Vagina (tissue), 2 donors: Measurements from ENCODE around the gene CNOT2. TPM values are rescaled to one million over a fixed set of nuclear protein-coding genes. Genes with fewer than 3 reads are reported as not detected.
A peak's percentile ranks its signal among the peaks of the same experiment; 100 is the strongest.

ENCODE experiments used
- DNase-seq, 2 donors: peaks; one replicate each; pipeline ENCODE4 v3.0.0-alpha.2; 2017; ENCODE audit errors: extremely low spot score in 2 of 2
- H3K27ac ChIP-seq: fragments of 200-600 bp; sonication (generic); one replicate; pipeline ENCODE4 v1.5.1; 2019
- H3K27me3 ChIP-seq: fragments of 200-600 bp; sonication (generic); one replicate; pipeline ENCODE4 v1.5.1; 2019
- H3K36me3 ChIP-seq, 2 donors: fragments of 200-600 bp; sonication (generic); one replicate each; pipeline ENCODE4 v1.5.1; 2017 to 2019
- H3K4me1 ChIP-seq: fragments of 200-600 bp; sonication (generic); one replicate; pipeline ENCODE4 v1.5.1; 2019
- H3K4me3 ChIP-seq, 2 donors: fragments of 200-600 bp; sonication (generic); 1 replicate in 1 of 2; 2 replicates in 1 of 2; pipeline ENCODE4 v1.5.1; 2016 to 2019
- H3K9me3 ChIP-seq: fragments of 200-600 bp; sonication (generic); one replicate; pipeline ENCODE4 v1.5.1; 2019
- POLR2A ChIP-seq, 2 donors: fragments of 450-650 bp; IDR thresholded peaks; one replicate each; pipeline ENCODE4 v1.6.1; 2017; ENCODE audit warnings: antibody characterized with exemption in 2 of 2, mild to moderate bottlenecking in 2 of 2, moderate library complexity in 2 of 2
- POLR2AphosphoS5 ChIP-seq, 2 donors: sonication (generic); formaldehyde crosslinking; IDR thresholded peaks; one replicate each; pipeline ENCODE4 v1.9.0; 2017; ENCODE audit warnings: antibody characterized with exemption in 2 of 2, mild to moderate bottlenecking in 2 of 2, low read depth in 1 of 2; ENCODE audit not compliant: insufficient read depth in 1 of 2
- intact Hi-C: fragments of 100-400 bp; cut with DNase I; formaldehyde crosslinking; loops from one replicate; pipeline ENCODE4 v1.15.1; 2023
- total RNA-seq: library from RNA; depleted of rRNA; stranded (reverse); fragments of >200 nt; gene quantifications from one replicate; pipeline ENCODE4 v1.2.3, GENCODE V29; 2016
- TF ChIP-seq, protein P1 (sequence below), 3 experiments: fragments of 450-650 bp in 2 of 3; fragments of 200-600 bp in 1 of 3; sonication (generic) in 1 of 3; IDR thresholded peaks; one replicate each; pipeline ENCODE4 v1.5.1; 2017 to 2019; ENCODE audit warnings: antibody characterized with exemption in 3 of 3, mild to moderate bottlenecking in 2 of 3, moderate library complexity in 2 of 3

Gene CNOT2, protein sequence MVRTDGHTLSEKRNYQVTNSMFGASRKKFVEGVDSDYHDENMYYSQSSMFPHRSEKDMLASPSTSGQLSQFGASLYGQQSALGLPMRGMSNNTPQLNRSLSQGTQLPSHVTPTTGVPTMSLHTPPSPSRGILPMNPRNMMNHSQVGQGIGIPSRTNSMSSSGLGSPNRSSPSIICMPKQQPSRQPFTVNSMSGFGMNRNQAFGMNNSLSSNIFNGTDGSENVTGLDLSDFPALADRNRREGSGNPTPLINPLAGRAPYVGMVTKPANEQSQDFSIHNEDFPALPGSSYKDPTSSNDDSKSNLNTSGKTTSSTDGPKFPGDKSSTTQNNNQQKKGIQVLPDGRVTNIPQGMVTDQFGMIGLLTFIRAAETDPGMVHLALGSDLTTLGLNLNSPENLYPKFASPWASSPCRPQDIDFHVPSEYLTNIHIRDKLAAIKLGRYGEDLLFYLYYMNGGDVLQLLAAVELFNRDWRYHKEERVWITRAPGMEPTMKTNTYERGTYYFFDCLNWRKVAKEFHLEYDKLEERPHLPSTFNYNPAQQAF
- total RNA-seq: 176 TPM

DNA sequence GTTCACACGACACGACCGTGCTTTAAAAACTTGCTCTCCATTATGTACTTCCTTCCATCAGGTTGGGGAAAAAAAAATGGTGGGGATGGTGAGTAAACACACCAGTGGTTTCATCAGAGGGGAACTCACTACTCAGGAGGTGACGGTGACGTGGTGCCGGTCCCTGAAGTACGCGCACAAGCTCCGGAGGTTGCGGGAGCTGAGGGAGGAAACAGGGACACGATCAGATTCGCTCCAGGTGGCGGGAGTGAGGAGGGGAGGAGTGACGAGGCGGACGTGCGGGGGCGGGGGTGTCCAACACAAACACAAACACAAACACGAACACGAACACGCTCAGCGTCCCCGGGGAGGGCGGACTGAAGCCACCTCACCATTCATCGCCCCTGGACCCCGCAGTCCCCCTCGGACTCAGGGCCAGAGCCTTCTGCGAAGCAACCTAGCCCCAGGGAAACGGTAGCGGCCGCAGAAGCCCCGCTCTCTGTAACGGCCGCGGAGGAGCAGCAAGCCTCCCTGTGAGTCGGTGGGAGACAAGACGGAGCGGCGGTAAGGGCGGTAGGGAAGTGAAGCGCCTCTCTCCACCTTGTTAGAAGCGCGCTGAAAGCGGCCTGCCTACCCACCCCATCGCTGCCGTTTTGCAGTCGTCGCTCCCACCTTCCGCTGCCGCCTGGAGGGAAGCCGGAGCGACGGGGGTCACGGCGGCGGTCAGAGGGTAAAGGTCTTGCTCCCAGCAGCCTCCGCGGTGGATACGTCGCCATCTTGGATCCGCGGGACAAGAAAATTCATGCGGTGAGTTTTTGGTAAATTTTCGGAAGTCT is at the start of gene CNOT2:
CNOT2 (plus strand) TSS at position 739 of the 815 bp plus-strand sequence. CDS start 34,794 bp downstream, outside the sequence.
- H3K4me1 ChIP-seq: peaks cover 56% of the 10 kb centered on the region
- H3K9me3 ChIP-seq: no peaks in the 10 kb centered on the region
- no peaks in the 10 kb centered on the region for H3K27me3 ChIP-seq
- H3K4me3 ChIP-seq: peak within 1 kb of the TSS; percentile 97
- intact Hi-C loops: no loop called here
- peak within 1 kb of the TSS; percentile 99 for H3K27ac ChIP-seq
- peak; percentile 22 to 81 for TF ChIP-seq POLR2AphosphoS5 (IDR thresholded peaks at IDR 0.05; ENCODE audit: insufficient read depth in 1 of 2, low read depth in 1 of 2)
- peak in 1 of 2 donors; percentile 18 for TF ChIP-seq POLR2A (IDR thresholded peaks at IDR 0.05)
- TF ChIP-seq, protein P1, sequence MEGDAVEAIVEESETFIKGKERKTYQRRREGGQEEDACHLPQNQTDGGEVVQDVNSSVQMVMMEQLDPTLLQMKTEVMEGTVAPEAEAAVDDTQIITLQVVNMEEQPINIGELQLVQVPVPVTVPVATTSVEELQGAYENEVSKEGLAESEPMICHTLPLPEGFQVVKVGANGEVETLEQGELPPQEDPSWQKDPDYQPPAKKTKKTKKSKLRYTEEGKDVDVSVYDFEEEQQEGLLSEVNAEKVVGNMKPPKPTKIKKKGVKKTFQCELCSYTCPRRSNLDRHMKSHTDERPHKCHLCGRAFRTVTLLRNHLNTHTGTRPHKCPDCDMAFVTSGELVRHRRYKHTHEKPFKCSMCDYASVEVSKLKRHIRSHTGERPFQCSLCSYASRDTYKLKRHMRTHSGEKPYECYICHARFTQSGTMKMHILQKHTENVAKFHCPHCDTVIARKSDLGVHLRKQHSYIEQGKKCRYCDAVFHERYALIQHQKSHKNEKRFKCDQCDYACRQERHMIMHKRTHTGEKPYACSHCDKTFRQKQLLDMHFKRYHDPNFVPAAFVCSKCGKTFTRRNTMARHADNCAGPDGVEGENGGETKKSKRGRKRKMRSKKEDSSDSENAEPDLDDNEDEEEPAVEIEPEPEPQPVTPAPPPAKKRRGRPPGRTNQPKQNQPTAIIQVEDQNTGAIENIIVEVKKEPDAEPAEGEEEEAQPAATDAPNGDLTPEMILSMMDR (IDR thresholded peaks at IDR 0.05): no peak
- peaks cover 0 to 18% of the 10 kb centered on the region in 2 donors for H3K36me3 ChIP-seq
- peak in 1 of 2 donors; percentile 91 for DNase-seq

DNA sequence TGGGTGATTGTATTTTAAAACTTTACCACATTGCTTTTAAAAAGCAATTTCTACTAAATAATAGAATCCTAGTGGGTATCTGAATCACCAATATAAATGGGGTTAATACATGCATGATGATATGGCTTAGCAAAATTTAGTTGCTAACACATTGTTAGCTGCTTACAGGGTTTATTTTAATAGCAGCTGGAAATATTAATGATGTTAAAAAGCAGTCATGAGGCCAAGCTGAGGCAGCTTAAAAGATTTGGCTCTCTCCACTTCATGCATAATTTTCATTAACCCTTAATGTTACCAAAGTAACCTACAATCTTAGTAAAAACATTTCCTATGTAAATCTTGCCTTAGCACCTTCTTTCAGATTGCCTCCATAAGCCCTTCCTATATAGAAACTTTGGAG is 49.2 kb upstream of the CNOT2 start:
- Histone ChIP-seq H3K9me3 (no peaks in the 10 kb centered on the region), H3K4me3 (no peak overlapping the region), H3K4me1 (no peaks in the 10 kb centered on the region), H3K27ac (no peak overlapping the region), H3K36me3 (no peaks in the 10 kb centered on the region), H3K27me3 (no peaks in the 10 kb centered on the region)
- TF ChIP-seq POLR2AphosphoS5 (IDR thresholded peaks at IDR 0.05; ENCODE audit: insufficient read depth in 1 of 2, low read depth in 1 of 2) (no peak), POLR2A (IDR thresholded peaks at IDR 0.05) (no peak)
- TF ChIP-seq, protein P1 (IDR thresholded peaks at IDR 0.05): no peak
- intact Hi-C loops: no loop called here
- no peak for DNase-seq

DNA sequence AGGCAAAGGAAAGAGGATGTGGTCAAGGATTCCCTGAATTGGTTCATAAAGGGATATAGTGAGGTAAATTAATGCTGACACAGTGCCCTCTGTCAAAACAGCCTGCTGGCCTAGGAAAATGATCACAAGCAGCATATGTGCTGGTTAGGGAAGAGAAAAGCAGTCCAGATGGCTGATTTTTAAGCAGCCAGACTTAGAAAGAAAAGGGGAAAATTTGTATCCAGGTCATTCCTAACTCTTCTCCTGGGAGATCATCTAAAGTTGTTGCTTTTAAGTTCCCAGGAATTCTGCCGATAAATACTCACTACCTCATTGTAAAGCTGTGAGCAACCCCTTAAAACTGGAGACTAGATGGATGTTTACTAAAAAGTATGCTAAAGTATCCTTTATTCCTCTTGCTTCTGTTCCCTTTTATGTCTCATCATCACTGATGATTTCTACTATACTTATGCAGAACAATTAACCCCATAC is 46.4 kb upstream of the CNOT2 start:
- intact Hi-C loops: no loop called here
- peak overlapping the region; percentile 47 for H3K27ac ChIP-seq
- no peaks in the 10 kb centered on the region for H3K9me3 ChIP-seq
- no peaks in the 10 kb centered on the region for H3K4me1 ChIP-seq
- no peaks in the 10 kb centered on the region for H3K36me3 ChIP-seq
- H3K4me3 ChIP-seq: no peak overlapping the region
- DNase-seq: no peak
- H3K27me3 ChIP-seq: no peaks in the 10 kb centered on the region
- TF ChIP-seq, protein P1 (IDR thresholded peaks at IDR 0.05): no peak
- TF ChIP-seq POLR2AphosphoS5 (IDR thresholded peaks at IDR 0.05; ENCODE audit: insufficient read depth in 1 of 2, low read depth in 1 of 2): no peak
- TF ChIP-seq POLR2A (IDR thresholded peaks at IDR 0.05): no peak

DNA sequence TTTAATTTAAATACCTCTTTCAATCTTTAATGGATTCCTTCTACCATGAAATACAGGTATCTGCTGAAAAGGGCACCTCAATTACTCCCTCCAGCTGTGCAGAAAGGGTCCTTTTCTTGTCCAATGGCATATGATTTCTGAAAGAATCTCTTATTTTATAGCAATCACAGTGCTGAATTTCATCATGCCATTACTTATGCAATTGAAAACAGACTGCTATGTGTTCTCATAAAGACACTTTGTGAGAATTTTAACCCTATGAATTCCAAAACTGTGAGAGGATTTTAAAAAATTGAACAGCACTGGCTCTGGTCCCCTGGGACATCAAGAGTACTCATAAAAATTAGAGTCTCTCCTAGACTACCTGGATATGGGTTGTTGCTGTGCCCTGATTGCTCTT is 45.9 kb upstream of the CNOT2 start:
- intact Hi-C loops: no loop called here
- Histone ChIP-seq H3K36me3 (no peaks in the 10 kb centered on the region), H3K27me3 (no peaks in the 10 kb centered on the region), H3K9me3 (no peaks in the 10 kb centered on the region), H3K4me1 (no peaks in the 10 kb centered on the region), H3K4me3 (no peak overlapping the region), H3K27ac (peak overlapping the region; percentile 47)
- TF ChIP-seq POLR2A (IDR thresholded peaks at IDR 0.05) (no peak), POLR2AphosphoS5 (IDR thresholded peaks at IDR 0.05; ENCODE audit: insufficient read depth in 1 of 2, low read depth in 1 of 2) (no peak)
- TF ChIP-seq, protein P1 (IDR thresholded peaks at IDR 0.05): no peak
- DNase-seq: no peak
